ENCODE data around the gene CLSTN2. TPM values are rescaled to one million over a fixed set of nuclear protein-coding genes. Genes with fewer than 3 reads are reported as not detected.

CLSTN2 gene
- total RNA-seq, 1 donor from 2014 or later = 4.7 TPM

- Histone ChIP-seq H3K27ac (ENCODE audit: low read depth, low read length) (no peak overlapping the region), H3K4me1 (ENCODE audit: control insufficient read depth in 3 of 3, insufficient read depth in 3 of 3, low read length in 3 of 3) (no peaks in the 10 kb centered on the region), H3K4me3 (ENCODE audit: low read length in 3 of 3) (no peak overlapping the region), H3K9me3 (ENCODE audit: control insufficient read depth in 3 of 3, low read length in 3 of 3) (no peaks in the 10 kb centered on the region), H3K27me3 (ENCODE audit: control insufficient read depth in 3 of 3, insufficient read depth in 3 of 3, low read length in 3 of 3) (no peaks in the 10 kb centered on the region), H3K36me3 (ENCODE audit: control insufficient read depth in 3 of 3, insufficient read depth in 3 of 3, low read length in 3 of 3) (no peaks in the 10 kb centered on the region), H3K9ac (ENCODE audit: low read depth in 1 of 3, low read length in 3 of 3) (no peak overlapping the region)
Measured at GRCh38 chr3:140205598-140205997, 270.6 kb downstream of the CLSTN2 start.

GRCh38 chr3:140206196-140207040 lies 271.4 kb downstream of the CLSTN2 start:
- H3K4me1 ChIP-seq (ENCODE audit: control insufficient read depth in 3 of 3, insufficient read depth in 3 of 3, low read length in 3 of 3) = no peaks in the 10 kb centered on the region
- no peak overlapping the region for H3K4me3 ChIP-seq (ENCODE audit: low read length in 3 of 3)
- H3K9me3 ChIP-seq (ENCODE audit: control insufficient read depth in 3 of 3, low read length in 3 of 3) = no peaks in the 10 kb centered on the region
- H3K9ac ChIP-seq (ENCODE audit: low read depth in 1 of 3, low read length in 3 of 3) = no peak overlapping the region
- H3K27me3 ChIP-seq (ENCODE audit: control insufficient read depth in 3 of 3, insufficient read depth in 3 of 3, low read length in 3 of 3) = no peaks in the 10 kb centered on the region
- H3K36me3 ChIP-seq (ENCODE audit: control insufficient read depth in 3 of 3, insufficient read depth in 3 of 3, low read length in 3 of 3) = no peaks in the 10 kb centered on the region
- H3K27ac ChIP-seq (ENCODE audit: low read depth, low read length) = no peak overlapping the region

GRCh38 chr3:140207541-140207940 lies 272.6 kb downstream of the CLSTN2 start:
- H3K36me3 ChIP-seq (ENCODE audit: control insufficient read depth in 3 of 3, insufficient read depth in 3 of 3, low read length in 3 of 3) = no peaks in the 10 kb centered on the region
- no peak overlapping the region for H3K9ac ChIP-seq (ENCODE audit: low read depth in 1 of 3, low read length in 3 of 3)

GRCh38 chr3:140216249-140216648 lies 281.3 kb downstream of the CLSTN2 start:
- Histone ChIP-seq H3K9me3 (ENCODE audit: control insufficient read depth in 3 of 3, low read length in 3 of 3) (no peaks in the 10 kb centered on the region), H3K27ac (ENCODE audit: low read depth, low read length) (no peak overlapping the region), H3K9ac (ENCODE audit: low read depth in 1 of 3, low read length in 3 of 3) (no peak overlapping the region), H3K27me3 (ENCODE audit: control insufficient read depth in 3 of 3, insufficient read depth in 3 of 3, low read length in 3 of 3) (no peaks in the 10 kb centered on the region), H3K4me1 (ENCODE audit: control insufficient read depth in 3 of 3, insufficient read depth in 3 of 3, low read length in 3 of 3) (no peaks in the 10 kb centered on the region), H3K36me3 (ENCODE audit: control insufficient read depth in 3 of 3, insufficient read depth in 3 of 3, low read length in 3 of 3) (no peaks in the 10 kb centered on the region), H3K4me3 (ENCODE audit: low read length in 3 of 3) (no peak overlapping the region)

More at GRCh38 chr3:140207541-140207940, 272.6 kb downstream of the CLSTN2 start:
- H3K4me3 ChIP-seq (ENCODE audit: low read length in 3 of 3) = no peak overlapping the region
- no peak overlapping the region for H3K27ac ChIP-seq (ENCODE audit: low read depth, low read length)
- no peaks in the 10 kb centered on the region for H3K27me3 ChIP-seq (ENCODE audit: control insufficient read depth in 3 of 3, insufficient read depth in 3 of 3, low read length in 3 of 3)
- no peaks in the 10 kb centered on the region for H3K9me3 ChIP-seq (ENCODE audit: control insufficient read depth in 3 of 3, low read length in 3 of 3)
- H3K4me1 ChIP-seq (ENCODE audit: control insufficient read depth in 3 of 3, insufficient read depth in 3 of 3, low read length in 3 of 3) = no peaks in the 10 kb centered on the region

GRCh38 chr3:140219291-140219690 lies 284.3 kb downstream of the CLSTN2 start:
- Histone ChIP-seq H3K36me3 (ENCODE audit: control insufficient read depth in 3 of 3, insufficient read depth in 3 of 3, low read length in 3 of 3) (no peaks in the 10 kb centered on the region), H3K4me1 (ENCODE audit: control insufficient read depth in 3 of 3, insufficient read depth in 3 of 3, low read length in 3 of 3) (no peaks in the 10 kb centered on the region), H3K27ac (ENCODE audit: low read depth, low read length) (no peak overlapping the region)

GRCh38 chr3:140219923-140220452 lies 285.0 kb downstream of the CLSTN2 start:
- Histone ChIP-seq H3K4me3 (ENCODE audit: low read length in 3 of 3) (no peak overlapping the region), H3K9me3 (ENCODE audit: control insufficient read depth in 3 of 3, low read length in 3 of 3) (no peaks in the 10 kb centered on the region), H3K9ac (ENCODE audit: low read depth in 1 of 3, low read length in 3 of 3) (no peak overlapping the region), H3K27ac (ENCODE audit: low read depth, low read length) (no peak overlapping the region), H3K27me3 (ENCODE audit: control insufficient read depth in 3 of 3, insufficient read depth in 3 of 3, low read length in 3 of 3) (no peaks in the 10 kb centered on the region), H3K4me1 (ENCODE audit: control insufficient read depth in 3 of 3, insufficient read depth in 3 of 3, low read length in 3 of 3) (no peaks in the 10 kb centered on the region), H3K36me3 (ENCODE audit: control insufficient read depth in 3 of 3, insufficient read depth in 3 of 3, low read length in 3 of 3) (no peaks in the 10 kb centered on the region)

More at GRCh38 chr3:140219291-140219690, 284.3 kb downstream of the CLSTN2 start:
- no peak overlapping the region for H3K4me3 ChIP-seq (ENCODE audit: low read length in 3 of 3)
- H3K27me3 ChIP-seq (ENCODE audit: control insufficient read depth in 3 of 3, insufficient read depth in 3 of 3, low read length in 3 of 3) = no peaks in the 10 kb centered on the region
- H3K9me3 ChIP-seq (ENCODE audit: control insufficient read depth in 3 of 3, low read length in 3 of 3) = no peaks in the 10 kb centered on the region
- no peak overlapping the region for H3K9ac ChIP-seq (ENCODE audit: low read depth in 1 of 3, low read length in 3 of 3)

GRCh38 chr3:140223197-140223596 lies 288.2 kb downstream of the CLSTN2 start:
- Histone ChIP-seq H3K27me3 (ENCODE audit: control insufficient read depth in 3 of 3, insufficient read depth in 3 of 3, low read length in 3 of 3) (no peaks in the 10 kb centered on the region), H3K27ac (ENCODE audit: low read depth, low read length) (no peak overlapping the region), H3K9me3 (ENCODE audit: control insufficient read depth in 3 of 3, low read length in 3 of 3) (no peaks in the 10 kb centered on the region), H3K36me3 (ENCODE audit: control insufficient read depth in 3 of 3, insufficient read depth in 3 of 3, low read length in 3 of 3) (no peaks in the 10 kb centered on the region), H3K9ac (ENCODE audit: low read depth in 1 of 3, low read length in 3 of 3) (no peak overlapping the region), H3K4me3 (ENCODE audit: low read length in 3 of 3) (no peak overlapping the region), H3K4me1 (ENCODE audit: control insufficient read depth in 3 of 3, insufficient read depth in 3 of 3, low read length in 3 of 3) (no peaks in the 10 kb centered on the region)

- Histone ChIP-seq H3K27ac (ENCODE audit: low read depth, low read length) (no peak overlapping the region), H3K4me3 (ENCODE audit: low read length in 3 of 3) (no peak overlapping the region), H3K27me3 (ENCODE audit: control insufficient read depth in 3 of 3, insufficient read depth in 3 of 3, low read length in 3 of 3) (no peaks in the 10 kb centered on the region), H3K36me3 (ENCODE audit: control insufficient read depth in 3 of 3, insufficient read depth in 3 of 3, low read length in 3 of 3) (no peaks in the 10 kb centered on the region), H3K9me3 (ENCODE audit: control insufficient read depth in 3 of 3, low read length in 3 of 3) (no peaks in the 10 kb centered on the region), H3K9ac (ENCODE audit: low read depth in 1 of 3, low read length in 3 of 3) (no peak overlapping the region), H3K4me1 (ENCODE audit: control insufficient read depth in 3 of 3, insufficient read depth in 3 of 3, low read length in 3 of 3) (no peaks in the 10 kb centered on the region)
Measured at GRCh38 chr3:140223631-140224030, 288.6 kb downstream of the CLSTN2 start.

GRCh38 chr3:140224307-140224706 lies 289.3 kb downstream of the CLSTN2 start:
- Histone ChIP-seq H3K27me3 (ENCODE audit: control insufficient read depth in 3 of 3, insufficient read depth in 3 of 3, low read length in 3 of 3) (no peaks in the 10 kb centered on the region), H3K4me3 (ENCODE audit: low read length in 3 of 3) (no peak overlapping the region), H3K4me1 (ENCODE audit: control insufficient read depth in 3 of 3, insufficient read depth in 3 of 3, low read length in 3 of 3) (no peaks in the 10 kb centered on the region), H3K36me3 (ENCODE audit: control insufficient read depth in 3 of 3, insufficient read depth in 3 of 3, low read length in 3 of 3) (no peaks in the 10 kb centered on the region), H3K9me3 (ENCODE audit: control insufficient read depth in 3 of 3, low read length in 3 of 3) (no peaks in the 10 kb centered on the region), H3K9ac (ENCODE audit: low read depth in 1 of 3, low read length in 3 of 3) (no peak overlapping the region), H3K27ac (ENCODE audit: low read depth, low read length) (no peak overlapping the region)

GRCh38 chr3:140225996-140226395 lies 291.0 kb downstream of the CLSTN2 start:
- no peak overlapping the region for H3K9ac ChIP-seq (ENCODE audit: low read depth in 1 of 3, low read length in 3 of 3)
- no peak overlapping the region for H3K27ac ChIP-seq (ENCODE audit: low read depth, low read length)
- H3K4me3 ChIP-seq (ENCODE audit: low read length in 3 of 3) = no peak overlapping the region
- no peaks in the 10 kb centered on the region for H3K4me1 ChIP-seq (ENCODE audit: control insufficient read depth in 3 of 3, insufficient read depth in 3 of 3, low read length in 3 of 3)
- no peaks in the 10 kb centered on the region for H3K36me3 ChIP-seq (ENCODE audit: control insufficient read depth in 3 of 3, insufficient read depth in 3 of 3, low read length in 3 of 3)
- H3K9me3 ChIP-seq (ENCODE audit: control insufficient read depth in 3 of 3, low read length in 3 of 3) = no peaks in the 10 kb centered on the region
- no peaks in the 10 kb centered on the region for H3K27me3 ChIP-seq (ENCODE audit: control insufficient read depth in 3 of 3, insufficient read depth in 3 of 3, low read length in 3 of 3)

All from skeletal muscle tissue (tissue), 4 donors.